WTC11 (cell line): ENCODE measurements around the gene KCNIP3. TPM values are rescaled to one million over a fixed set of nuclear protein-coding genes. Genes with fewer than 3 reads are reported as not detected.

Experiments
- ATAC-seq: fragments of 200-7000 bp; cut with Tn5 transposase; 2 replicates; pipeline ENCODE4 v1.10.0; 2021; ENCODE audit warnings: mild to moderate bottlenecking, moderate library complexity
- CTCF ChIA-PET: fragments of 300-600 bp; sonication (Branson Sonifier 250); formaldehyde crosslinking; loops from one replicate; lab custom pipeline; 2021; ENCODE audit warnings: antibody characterized with exemption; lab: Charles Lee
- POLR2A ChIA-PET: fragments of 350-600 bp; sonication (Branson Sonifier 250); formaldehyde crosslinking; loops from one replicate; lab custom pipeline; 2021; ENCODE audit warnings: antibody characterized with exemption; lab: Charles Lee
- DNase-seq: peaks from one replicate; pipeline ENCODE4 v3.0.0; 2021; ENCODE audit warnings: low spot score
- H3K27ac Mint-ChIP-seq: 2 replicates; pipeline ENCODE4 v1.8.0; 2021; ENCODE audit warnings: mixed read lengths
- H3K27me3 Mint-ChIP-seq: 2 replicates; pipeline ENCODE4 v1.8.0; 2021; ENCODE audit warnings: low read depth, mild to moderate bottlenecking, moderate library complexity, mixed read lengths
- H3K36me3 Mint-ChIP-seq: 2 replicates; pipeline ENCODE4 v1.8.0; 2021; ENCODE audit warnings: mixed read lengths
- H3K4me1 Mint-ChIP-seq: 2 replicates; pipeline ENCODE4 v1.8.0; 2022; ENCODE audit warnings: mixed read lengths
- H3K4me3 Mint-ChIP-seq: 2 replicates; pipeline ENCODE4 v1.8.0; 2021; ENCODE audit warnings: mild to moderate bottlenecking, moderate library complexity, mixed read lengths
- H3K9me3 Mint-ChIP-seq: 2 replicates; pipeline ENCODE4 v1.8.0; 2021; ENCODE audit warnings: mixed read lengths
- ATF1 ChIP-seq: sonication (generic); formaldehyde crosslinking; IDR thresholded peaks from 2 replicates; pipeline ENCODE4 v1.8.1; 2023; ENCODE audit warnings: mild to moderate bottlenecking, moderate library complexity, missing genetic modification reagents
- CBFB ChIP-seq: sonication (generic); formaldehyde crosslinking; IDR thresholded peaks from 2 replicates; pipeline ENCODE4 v1.8.1; 2022; ENCODE audit warnings: mild to moderate bottlenecking, low read depth, missing genetic modification reagents
- EMX1 ChIP-seq: fragments of 250-450 bp; sonication (Bioruptor Pico); IDR thresholded peaks from 2 replicates; pipeline ENCODE4 v1.8.0; 2021; ENCODE audit warnings: mild to moderate bottlenecking
- ETV6 ChIP-seq: sonication (generic); formaldehyde crosslinking; IDR thresholded peaks from 2 replicates; pipeline ENCODE4 v1.8.1; 2022; ENCODE audit warnings: mild to moderate bottlenecking, missing genetic modification reagents
- FOXJ3 ChIP-seq: sonication (generic); formaldehyde crosslinking; IDR thresholded peaks from 2 replicates; pipeline ENCODE4 v1.9.0; 2021; ENCODE audit warnings: missing genetic modification reagents, mild to moderate bottlenecking, borderline replicate concordance
- FOXK1 ChIP-seq: sonication (generic); formaldehyde crosslinking; IDR thresholded peaks from 2 replicates; pipeline ENCODE4 v1.8.0; 2022; ENCODE audit warnings: mild to moderate bottlenecking, moderate library complexity, missing genetic modification reagents
- FOXP1 ChIP-seq: sonication (generic); formaldehyde crosslinking; IDR thresholded peaks from 2 replicates; pipeline ENCODE4 v1.8.0; 2022; ENCODE audit warnings: missing genetic modification reagents, mild to moderate bottlenecking, moderate library complexity, borderline replicate concordance
- JAZF1 ChIP-seq: fragments of 250-450 bp; sonication (Bioruptor Pico); IDR thresholded peaks from 2 replicates; pipeline ENCODE4 v1.9.0; 2021; ENCODE audit warnings: moderate library complexity, mild to moderate bottlenecking, inconsistent platforms
- KAT7 ChIP-seq: sonication (generic); formaldehyde crosslinking; IDR thresholded peaks from 2 replicates; pipeline ENCODE4 v1.8.1; 2023; ENCODE audit warnings: missing genetic modification reagents, mild to moderate bottlenecking, borderline replicate concordance
- NR2C2 ChIP-seq: sonication (generic); formaldehyde crosslinking; IDR thresholded peaks from 2 replicates; pipeline ENCODE4 v1.8.0; 2022; ENCODE audit warnings: mild to moderate bottlenecking, missing genetic modification reagents
- NR3C1 ChIP-seq: sonication (generic); formaldehyde crosslinking; conservative IDR thresholded peaks from 2 replicates; pipeline ENCODE4 v1.8.1; 2023; ENCODE audit warnings: low read depth, mild to moderate bottlenecking, missing genetic modification reagents
- OVOL2 ChIP-seq: fragments of 250-450 bp; sonication (Bioruptor Pico); IDR thresholded peaks from 2 replicates; pipeline ENCODE4 v1.9.0; 2021; ENCODE audit warnings: mild to moderate bottlenecking, borderline replicate concordance
- PRRX2 ChIP-seq: fragments of 250-450 bp; sonication (Bioruptor Pico); IDR thresholded peaks from 2 replicates; pipeline ENCODE4 v1.8.0; 2021; ENCODE audit warnings: mild to moderate bottlenecking
- SMAD4 ChIP-seq: sonication (generic); formaldehyde crosslinking; IDR thresholded peaks from 2 replicates; pipeline ENCODE4 v1.8.0; 2022; ENCODE audit warnings: mild to moderate bottlenecking, missing genetic modification reagents
- SOX15 ChIP-seq: fragments of 250-450 bp; sonication (Bioruptor Pico); IDR thresholded peaks from 2 replicates; pipeline ENCODE4 v1.9.0; 2021; ENCODE audit warnings: mild to moderate bottlenecking
- TEAD1 ChIP-seq: sonication (generic); formaldehyde crosslinking; IDR thresholded peaks from 2 replicates; pipeline ENCODE4 v1.8.0; 2022; ENCODE audit warnings: mild to moderate bottlenecking, missing genetic modification reagents
- ZNF138 ChIP-seq: sonication (generic); formaldehyde crosslinking; conservative IDR thresholded peaks from 2 replicates; pipeline ENCODE4 v1.8.1; 2022; ENCODE audit warnings: mild to moderate bottlenecking, moderate library complexity, missing genetic modification reagents
- ZNF219 ChIP-seq: sonication (generic); formaldehyde crosslinking; IDR thresholded peaks from 2 replicates; pipeline ENCODE4 v1.8.0; 2023; ENCODE audit warnings: missing genetic modification reagents, mild to moderate bottlenecking, borderline replicate concordance
- total RNA-seq: library from RNA; stranded (reverse); gene quantifications from 3 replicates; pipeline ENCODE4 v1.2.3, GENCODE V29; 2021
- TF ChIP-seq, protein P1 (sequence below): sonication (generic); formaldehyde crosslinking; IDR thresholded peaks from 2 replicates; pipeline ENCODE4 v1.8.1; 2023; ENCODE audit warnings: mild to moderate bottlenecking, missing genetic modification reagents, borderline replicate concordance
- TF ChIP-seq, protein P2 (sequence below): fragments of 250-450 bp; sonication (Bioruptor Pico); IDR thresholded peaks from 2 replicates; pipeline ENCODE4 v1.9.0; 2021; ENCODE audit warnings: mild to moderate bottlenecking, borderline replicate concordance
- TF ChIP-seq, protein P3 (sequence below): fragments of 250-450 bp; sonication (Bioruptor Pico); IDR thresholded peaks from 2 replicates; pipeline ENCODE4 v1.9.0; 2021; ENCODE audit warnings: moderate library complexity, mild to moderate bottlenecking, inconsistent platforms, borderline replicate concordance
- TF ChIP-seq, protein P4 (sequence below): sonication (generic); formaldehyde crosslinking; IDR thresholded peaks from 2 replicates; pipeline ENCODE4 v1.8.1; 2023; ENCODE audit warnings: mild to moderate bottlenecking, missing genetic modification reagents
- TF ChIP-seq, protein P5 (sequence below): sonication (generic); formaldehyde crosslinking; IDR thresholded peaks from 2 replicates; pipeline ENCODE4 v1.8.0; 2022; ENCODE audit warnings: mild to moderate bottlenecking, missing genetic modification reagents
- TF ChIP-seq, protein P6 (sequence below): sonication (generic); formaldehyde crosslinking; IDR thresholded peaks from 2 replicates; pipeline ENCODE4 v1.8.1; 2022; ENCODE audit warnings: low read depth, mild to moderate bottlenecking, moderate library complexity, missing genetic modification reagents, borderline replicate concordance

The KCNIP3 gene
- total RNA-seq, 1 experiment from 2014 or later = 2.1 TPM

DNA sequence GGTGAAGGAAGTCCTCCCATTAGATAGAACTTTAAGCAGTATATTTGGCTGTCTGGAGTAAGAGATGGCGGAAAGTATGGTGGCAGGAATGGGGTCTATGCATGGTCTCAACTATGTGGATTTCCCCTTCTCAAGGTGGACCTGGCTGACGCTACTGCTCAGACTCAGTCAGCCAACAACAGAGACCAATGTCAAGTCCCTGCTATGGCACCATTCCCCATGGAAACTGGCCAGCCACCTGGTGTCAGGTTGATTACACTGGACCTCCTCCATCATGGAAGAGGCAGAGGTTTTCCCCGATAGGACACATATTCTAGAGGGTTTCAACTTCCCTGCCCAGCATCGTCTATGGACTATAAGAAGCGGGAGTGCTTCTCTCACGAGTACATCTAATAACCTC lies 96.8 kb downstream of the KCNIP3 start (continued):
- TF ChIP-seq, protein P1, sequence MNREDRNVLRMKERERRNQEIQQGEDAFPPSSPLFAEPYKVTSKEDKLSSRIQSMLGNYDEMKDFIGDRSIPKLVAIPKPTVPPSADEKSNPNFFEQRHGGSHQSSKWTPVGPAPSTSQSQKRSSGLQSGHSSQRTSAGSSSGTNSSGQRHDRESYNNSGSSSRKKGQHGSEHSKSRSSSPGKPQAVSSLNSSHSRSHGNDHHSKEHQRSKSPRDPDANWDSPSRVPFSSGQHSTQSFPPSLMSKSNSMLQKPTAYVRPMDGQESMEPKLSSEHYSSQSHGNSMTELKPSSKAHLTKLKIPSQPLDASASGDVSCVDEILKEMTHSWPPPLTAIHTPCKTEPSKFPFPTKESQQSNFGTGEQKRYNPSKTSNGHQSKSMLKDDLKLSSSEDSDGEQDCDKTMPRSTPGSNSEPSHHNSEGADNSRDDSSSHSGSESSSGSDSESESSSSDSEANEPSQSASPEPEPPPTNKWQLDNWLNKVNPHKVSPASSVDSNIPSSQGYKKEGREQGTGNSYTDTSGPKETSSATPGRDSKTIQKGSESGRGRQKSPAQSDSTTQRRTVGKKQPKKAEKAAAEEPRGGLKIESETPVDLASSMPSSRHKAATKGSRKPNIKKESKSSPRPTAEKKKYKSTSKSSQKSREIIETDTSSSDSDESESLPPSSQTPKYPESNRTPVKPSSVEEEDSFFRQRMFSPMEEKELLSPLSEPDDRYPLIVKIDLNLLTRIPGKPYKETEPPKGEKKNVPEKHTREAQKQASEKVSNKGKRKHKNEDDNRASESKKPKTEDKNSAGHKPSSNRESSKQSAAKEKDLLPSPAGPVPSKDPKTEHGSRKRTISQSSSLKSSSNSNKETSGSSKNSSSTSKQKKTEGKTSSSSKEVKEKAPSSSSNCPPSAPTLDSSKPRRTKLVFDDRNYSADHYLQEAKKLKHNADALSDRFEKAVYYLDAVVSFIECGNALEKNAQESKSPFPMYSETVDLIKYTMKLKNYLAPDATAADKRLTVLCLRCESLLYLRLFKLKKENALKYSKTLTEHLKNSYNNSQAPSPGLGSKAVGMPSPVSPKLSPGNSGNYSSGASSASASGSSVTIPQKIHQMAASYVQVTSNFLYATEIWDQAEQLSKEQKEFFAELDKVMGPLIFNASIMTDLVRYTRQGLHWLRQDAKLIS (CRISPR knock-in tag) = no peak
- TF ChIP-seq ETV6 (CRISPR knock-in tag) (no peak), SOX15 (CRISPR knock-in tag) (no peak)
- TF ChIP-seq, protein P2, sequence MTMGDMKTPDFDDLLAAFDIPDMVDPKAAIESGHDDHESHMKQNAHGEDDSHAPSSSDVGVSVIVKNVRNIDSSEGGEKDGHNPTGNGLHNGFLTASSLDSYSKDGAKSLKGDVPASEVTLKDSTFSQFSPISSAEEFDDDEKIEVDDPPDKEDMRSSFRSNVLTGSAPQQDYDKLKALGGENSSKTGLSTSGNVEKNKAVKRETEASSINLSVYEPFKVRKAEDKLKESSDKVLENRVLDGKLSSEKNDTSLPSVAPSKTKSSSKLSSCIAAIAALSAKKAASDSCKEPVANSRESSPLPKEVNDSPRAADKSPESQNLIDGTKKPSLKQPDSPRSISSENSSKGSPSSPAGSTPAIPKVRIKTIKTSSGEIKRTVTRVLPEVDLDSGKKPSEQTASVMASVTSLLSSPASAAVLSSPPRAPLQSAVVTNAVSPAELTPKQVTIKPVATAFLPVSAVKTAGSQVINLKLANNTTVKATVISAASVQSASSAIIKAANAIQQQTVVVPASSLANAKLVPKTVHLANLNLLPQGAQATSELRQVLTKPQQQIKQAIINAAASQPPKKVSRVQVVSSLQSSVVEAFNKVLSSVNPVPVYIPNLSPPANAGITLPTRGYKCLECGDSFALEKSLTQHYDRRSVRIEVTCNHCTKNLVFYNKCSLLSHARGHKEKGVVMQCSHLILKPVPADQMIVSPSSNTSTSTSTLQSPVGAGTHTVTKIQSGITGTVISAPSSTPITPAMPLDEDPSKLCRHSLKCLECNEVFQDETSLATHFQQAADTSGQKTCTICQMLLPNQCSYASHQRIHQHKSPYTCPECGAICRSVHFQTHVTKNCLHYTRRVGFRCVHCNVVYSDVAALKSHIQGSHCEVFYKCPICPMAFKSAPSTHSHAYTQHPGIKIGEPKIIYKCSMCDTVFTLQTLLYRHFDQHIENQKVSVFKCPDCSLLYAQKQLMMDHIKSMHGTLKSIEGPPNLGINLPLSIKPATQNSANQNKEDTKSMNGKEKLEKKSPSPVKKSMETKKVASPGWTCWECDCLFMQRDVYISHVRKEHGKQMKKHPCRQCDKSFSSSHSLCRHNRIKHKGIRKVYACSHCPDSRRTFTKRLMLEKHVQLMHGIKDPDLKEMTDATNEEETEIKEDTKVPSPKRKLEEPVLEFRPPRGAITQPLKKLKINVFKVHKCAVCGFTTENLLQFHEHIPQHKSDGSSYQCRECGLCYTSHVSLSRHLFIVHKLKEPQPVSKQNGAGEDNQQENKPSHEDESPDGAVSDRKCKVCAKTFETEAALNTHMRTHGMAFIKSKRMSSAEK (CRISPR knock-in tag) = no peak
- TF ChIP-seq, protein P3, sequence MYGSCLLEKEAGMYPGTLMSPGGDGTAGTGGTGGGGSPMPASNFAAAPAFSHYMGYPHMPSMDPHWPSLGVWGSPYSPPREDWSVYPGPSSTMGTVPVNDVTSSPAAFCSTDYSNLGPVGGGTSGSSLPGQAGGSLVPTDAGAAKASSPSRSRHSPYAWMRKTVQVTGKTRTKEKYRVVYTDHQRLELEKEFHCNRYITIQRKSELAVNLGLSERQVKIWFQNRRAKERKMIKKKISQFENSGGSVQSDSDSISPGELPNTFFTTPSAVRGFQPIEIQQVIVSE = no peak

DNA sequence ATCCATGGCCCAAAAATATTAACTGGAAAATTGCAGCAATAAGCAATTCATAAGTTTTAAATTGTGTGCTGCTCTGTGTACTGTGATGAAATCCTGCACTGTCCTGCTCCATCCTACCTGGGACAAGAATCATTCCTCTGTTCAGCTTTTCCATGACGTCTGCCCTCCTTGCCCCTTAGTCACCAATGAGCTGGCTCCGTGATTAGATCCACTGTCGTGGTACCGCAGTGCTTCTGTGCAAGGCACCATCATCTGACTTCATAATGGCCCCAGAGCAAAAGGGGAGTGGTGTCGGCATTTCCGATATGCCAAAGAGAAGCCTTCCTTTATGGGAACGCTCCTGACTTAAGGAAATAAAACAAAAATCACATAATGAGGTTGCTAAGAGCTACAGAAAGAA lies 101.9 kb downstream of the KCNIP3 start:
- POLR2A ChIA-PET = no interaction called here
- Mint-ChIP-seq H3K4me1 (peaks cover 16% of the 10 kb centered on the region), H3K27ac (no peak overlapping the region), H3K27me3 (peaks cover 26% of the 10 kb centered on the region), H3K9me3 (no peaks in the 10 kb centered on the region)
- DNase-seq = no peak
- CTCF ChIA-PET = interaction anchor here (3.8 kb wide), 1 partner anchor 10 kb away, joined by 15 read pairs; no protein-coding TSS in a partner anchor
- ATAC-seq = no peak
- TF ChIP-seq OVOL2 (no peak), SMAD4 (CRISPR knock-in tag) (no peak), SOX15 (CRISPR knock-in tag) (no peak), ATF1 (no peak), TEAD1 (CRISPR knock-in tag) (no peak), KAT7 (CRISPR knock-in tag) (no peak), ZNF138 (CRISPR knock-in tag) (no peak), FOXJ3 (CRISPR knock-in tag) (no peak), ZNF219 (CRISPR knock-in tag) (no peak), NR3C1 (CRISPR knock-in tag) (no peak), CBFB (CRISPR knock-in tag) (no peak), FOXK1 (CRISPR knock-in tag) (no peak), PRRX2 (CRISPR knock-in tag) (no peak), FOXP1 (CRISPR knock-in tag) (no peak), NR2C2 (CRISPR knock-in tag) (no peak), EMX1 (CRISPR knock-in tag) (no peak), JAZF1 (CRISPR knock-in tag) (no peak)
- TF ChIP-seq, protein P4, sequence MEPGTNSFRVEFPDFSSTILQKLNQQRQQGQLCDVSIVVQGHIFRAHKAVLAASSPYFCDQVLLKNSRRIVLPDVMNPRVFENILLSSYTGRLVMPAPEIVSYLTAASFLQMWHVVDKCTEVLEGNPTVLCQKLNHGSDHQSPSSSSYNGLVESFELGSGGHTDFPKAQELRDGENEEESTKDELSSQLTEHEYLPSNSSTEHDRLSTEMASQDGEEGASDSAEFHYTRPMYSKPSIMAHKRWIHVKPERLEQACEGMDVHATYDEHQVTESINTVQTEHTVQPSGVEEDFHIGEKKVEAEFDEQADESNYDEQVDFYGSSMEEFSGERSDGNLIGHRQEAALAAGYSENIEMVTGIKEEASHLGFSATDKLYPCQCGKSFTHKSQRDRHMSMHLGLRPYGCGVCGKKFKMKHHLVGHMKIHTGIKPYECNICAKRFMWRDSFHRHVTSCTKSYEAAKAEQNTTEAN (CRISPR knock-in tag) = no peak
- TF ChIP-seq, protein P5, sequence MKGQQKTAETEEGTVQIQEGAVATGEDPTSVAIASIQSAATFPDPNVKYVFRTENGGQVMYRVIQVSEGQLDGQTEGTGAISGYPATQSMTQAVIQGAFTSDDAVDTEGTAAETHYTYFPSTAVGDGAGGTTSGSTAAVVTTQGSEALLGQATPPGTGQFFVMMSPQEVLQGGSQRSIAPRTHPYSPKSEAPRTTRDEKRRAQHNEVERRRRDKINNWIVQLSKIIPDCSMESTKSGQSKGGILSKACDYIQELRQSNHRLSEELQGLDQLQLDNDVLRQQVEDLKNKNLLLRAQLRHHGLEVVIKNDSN (CRISPR knock-in tag) = no peak
- TF ChIP-seq, protein P6, sequence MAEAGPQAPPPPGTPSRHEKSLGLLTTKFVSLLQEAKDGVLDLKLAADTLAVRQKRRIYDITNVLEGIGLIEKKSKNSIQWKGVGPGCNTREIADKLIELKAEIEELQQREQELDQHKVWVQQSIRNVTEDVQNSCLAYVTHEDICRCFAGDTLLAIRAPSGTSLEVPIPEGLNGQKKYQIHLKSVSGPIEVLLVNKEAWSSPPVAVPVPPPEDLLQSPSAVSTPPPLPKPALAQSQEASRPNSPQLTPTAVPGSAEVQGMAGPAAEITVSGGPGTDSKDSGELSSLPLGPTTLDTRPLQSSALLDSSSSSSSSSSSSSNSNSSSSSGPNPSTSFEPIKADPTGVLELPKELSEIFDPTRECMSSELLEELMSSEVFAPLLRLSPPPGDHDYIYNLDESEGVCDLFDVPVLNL (CRISPR knock-in tag) = no peak
- TF ChIP-seq, all 79 proteins: peak for 0
- no peaks in the 10 kb centered on the region for H3K36me3 Mint-ChIP-seq
- H3K4me3 Mint-ChIP-seq = no peak overlapping the region
